B cell (primary cell): ENCODE data around the gene MAP7D1. TPM values are rescaled to one million over a fixed set of nuclear protein-coding genes. Genes with fewer than 3 reads are reported as not detected.
A peak's percentile ranks its signal among the peaks of the same experiment; 100 is the strongest.

Source experiments
- ATAC-seq: fragments of 200-7000 bp; cut with Tn5 transposase; one replicate; pipeline ENCODE4 v1.10.0; 2021; ENCODE audit warnings: low read depth, mild to moderate bottlenecking, moderate number of reproducible peaks, moderate library complexity
- CTCF ChIA-PET: fragments of 350-600 bp; sonication (Branson Sonifier 250); formaldehyde crosslinking; loops from one replicate; lab custom pipeline; 2021; ENCODE audit warnings: antibody characterized with exemption, inconsistent platforms; lab: Charles Lee
- POLR2A ChIA-PET: fragments of 350-600 bp; sonication (Branson Sonifier 250); formaldehyde crosslinking; loops from one replicate; lab custom pipeline; 2021; ENCODE audit warnings: antibody characterized with exemption; lab: Charles Lee
- DNase-seq: peaks from one replicate; pipeline ENCODE4 v3.0.0; 2013
- H2AFZ ChIP-seq: 2 replicates; pipeline ENCODE4 v1.6.1; 2012; ENCODE audit warnings: mild to moderate bottlenecking, low read depth, low read length; ENCODE audit not compliant: insufficient read depth, poor library complexity, severe bottlenecking
- H3K27ac ChIP-seq, 2 donors: 1 replicate in 1 of 2; 2 replicates in 1 of 2; pipeline ENCODE4 v1.5.1; 2012 to 2013; ENCODE audit warnings: low read length in 2 of 2, mild to moderate bottlenecking in 2 of 2, moderate library complexity in 1 of 2
- H3K27me3 ChIP-seq, 4 experiments: fragments of 200-600 bp in 1 of 4; sonication (generic) in 1 of 4; replicated peaks in 1 of 4; 1 replicate in 2 of 4; 2 replicates in 2 of 4; pipeline versions ENCODE4 v1.6.1 to v1.7.0; 2013 to 2016; ENCODE audit warnings: low read length in 3 of 4, mild to moderate bottlenecking in 2 of 4, mixed read lengths in 1 of 4, moderate library complexity in 1 of 4; ENCODE audit not compliant: insufficient read depth in 4 of 4, control insufficient read depth in 3 of 4; ENCODE audit errors: control extremely low read depth in 1 of 4
- H3K36me3 ChIP-seq, 2 experiments: replicated peaks in 1 of 2; 1 replicate in 1 of 2; 2 replicates in 1 of 2; pipeline versions ENCODE4 v1.6.1 to v1.7.1; 2013; ENCODE audit warnings: low read length in 1 of 2; ENCODE audit not compliant: insufficient read depth in 2 of 2, control insufficient read depth in 1 of 2; ENCODE audit errors: control extremely low read depth in 1 of 2, extremely low read depth in 1 of 2
- H3K4me1 ChIP-seq, 2 donors: fragments of 200-600 bp in 1 of 2; sonication (generic) in 1 of 2; 1 replicate in 1 of 2; 2 replicates in 1 of 2; pipeline versions ENCODE4 v1.5.1 to v1.6.1; 2013 to 2017; ENCODE audit warnings: low read length in 2 of 2; ENCODE audit not compliant: control insufficient read depth in 2 of 2, insufficient read depth in 2 of 2
- H3K4me2 ChIP-seq: replicated peaks from 2 replicates; pipeline ENCODE3; 2012; ENCODE audit warnings: mild to moderate bottlenecking, low read depth, low read length; ENCODE audit not compliant: poor library complexity, severe bottlenecking
- H3K4me3 ChIP-seq, 5 experiments: fragments of 200-600 bp in 1 of 5; sonication (generic) in 1 of 5; 1 replicate in 3 of 5; 2 replicates in 2 of 5; pipeline versions ENCODE4 v1.5.1 to v1.7.0; 2011 to 2016; ENCODE audit warnings: low read length in 4 of 5, mild to moderate bottlenecking in 4 of 5, low read depth in 2 of 5, control low read depth in 1 of 5, moderate library complexity in 1 of 5; ENCODE audit not compliant: insufficient read depth in 1 of 5; ENCODE audit errors: control extremely low read depth in 1 of 5, extremely low read depth in 1 of 5
- H3K79me2 ChIP-seq: fragments of 200-600 bp; sonication (generic); one replicate; pipeline ENCODE4 v1.6.0; 2016; ENCODE audit warnings: low read length; ENCODE audit not compliant: control insufficient read depth, insufficient read depth
- H3K9ac ChIP-seq: fragments of 200-600 bp; sonication (generic); 2 replicates; pipeline ENCODE4 v1.6.1; 2017; ENCODE audit warnings: mild to moderate bottlenecking, low read length, moderate library complexity
- H3K9me3 ChIP-seq, 3 donors: one replicate each; pipeline versions ENCODE4 v1.6.1 to v1.7.1; 2013; ENCODE audit warnings: low read length in 2 of 3; ENCODE audit not compliant: control insufficient read depth in 2 of 3, insufficient read depth in 1 of 3; ENCODE audit errors: control extremely low read depth in 1 of 3
- H4K20me1 ChIP-seq: 2 replicates; pipeline ENCODE4 v1.6.0; 2012; ENCODE audit warnings: mild to moderate bottlenecking, low read length; ENCODE audit not compliant: insufficient read depth, control insufficient read depth, poor library complexity, severe bottlenecking
- H3K27ac Mint-ChIP-seq: one replicate; pipeline ENCODE4 v1.8.0; 2021; ENCODE audit warnings: mixed read lengths
- H3K27me3 Mint-ChIP-seq: one replicate; pipeline ENCODE4 v1.8.0; 2021; ENCODE audit warnings: mixed read lengths
- H3K4me1 Mint-ChIP-seq: one replicate; pipeline ENCODE4 v1.8.0; 2021; ENCODE audit warnings: mixed read lengths
- H3K4me3 Mint-ChIP-seq: one replicate; pipeline ENCODE4 v1.8.0; 2021; ENCODE audit warnings: mixed read lengths
- H3K9me3 Mint-ChIP-seq: one replicate; pipeline ENCODE4 v1.8.0; 2022; ENCODE audit warnings: mixed read lengths; ENCODE audit not compliant: insufficient read depth
- EZH2 ChIP-seq: IDR thresholded peaks from 2 replicates; pipeline ENCODE4 v1.6.1; 2012; ENCODE audit warnings: borderline replicate concordance, low read depth, mild to moderate bottlenecking, moderate library complexity, low read length; ENCODE audit not compliant: insufficient read depth, poor library complexity, severe bottlenecking
- WGBS: methylation state at CpG from one replicate; pipeline ENCODE4 v1.1.5; 2013; ENCODE audit warnings: missing lambda C conversion rate; ENCODE audit not compliant: insufficient coverage; 5-methylcytosine and 5-hydroxymethylcytosine counted together
- intact Hi-C: fragments of 100-400 bp; cut with micrococcal nuclease; formaldehyde crosslinking; loops from one replicate; pipeline ENCODE4 v1.10.0; 2022
- polyA plus RNA-seq: library from polyadenylated mRNA; depleted of rRNA; stranded (reverse); fragments of >200 nt; gene quantifications from 2 replicates; pipeline ENCODE4 v1.2.3, GENCODE V29; 2012
- total RNA-seq, 2 donors: library from RNA; stranded (reverse); fragments of 120-200 nt in 1 of 2; gene quantifications; 1 replicate in 1 of 2; 2 replicates in 1 of 2; pipeline versions ENCODE4 v1.2.3 to v1.2.4, GENCODE V29; 2013 to 2022
- TF ChIP-seq, protein P1 (sequence below): fragments of 200-600 bp; IDR thresholded peaks from one replicate; pipeline ENCODE4 v1.8.0; 2022; ENCODE audit warnings: antibody characterized with exemption, mild to moderate bottlenecking

Gene MAP7D1
- total and polyA plus RNA-seq, 2 donors (not counting 1 experiment from before 2014, with no cell fraction given) = 44.2 to 65.2 TPM

DNA sequence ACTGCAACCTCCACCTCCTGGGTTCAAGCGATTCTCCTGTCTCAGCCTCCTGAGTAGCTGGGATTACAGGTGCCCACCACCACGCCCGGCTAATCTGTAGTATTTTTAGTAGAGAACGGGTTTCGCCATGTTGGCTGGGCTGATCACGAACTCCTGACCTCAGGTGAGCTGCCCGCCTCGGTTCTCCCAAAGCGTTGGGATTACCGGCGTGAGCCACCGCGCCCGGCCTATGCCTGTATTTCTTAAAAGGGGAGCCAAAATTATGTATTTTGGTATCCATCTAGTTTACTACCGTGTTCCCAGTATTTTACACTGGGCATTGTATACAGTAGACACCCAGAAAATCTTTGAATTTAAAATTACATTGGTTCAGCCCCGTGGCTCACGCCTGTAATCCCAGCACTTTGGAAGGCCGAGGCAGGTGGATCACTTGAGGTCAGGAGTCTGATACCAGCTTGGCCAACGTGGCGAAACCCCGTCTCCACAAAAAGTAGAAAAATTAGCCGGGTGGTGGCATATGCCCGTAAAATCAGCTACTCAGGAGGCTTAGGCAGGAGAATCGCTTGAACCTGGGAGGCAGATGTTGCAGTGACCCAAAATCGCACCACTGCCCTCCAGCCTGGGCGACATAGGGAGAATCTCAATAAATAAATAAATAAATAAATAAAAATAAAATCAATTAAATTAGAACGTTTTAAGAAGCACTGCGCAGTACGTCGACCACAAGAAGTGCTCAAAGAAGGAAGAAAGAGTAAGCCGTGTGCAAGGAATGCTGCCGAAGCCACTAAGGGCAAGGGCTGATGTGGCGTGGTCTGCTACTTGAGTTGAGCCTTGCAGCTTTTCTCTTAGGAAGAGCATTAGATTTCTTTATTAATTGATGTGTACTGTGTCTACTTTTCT is 66.8 kb downstream of the MAP7D1 start:
- Histone ChIP-seq H3K4me3 (peak overlapping the region; percentile 77 to 98 (median 91)), H2AFZ (peak overlapping the region; percentile 78), H3K36me3 (peaks cover 0 to 17% of the 10 kb centered on the region in 2 experiments), H3K27ac (peak overlapping the region; percentile 95 to 100), H3K27me3 (no peaks in the 10 kb centered on the region), H3K4me2 (peak overlapping the region; percentile 80), H3K4me1 (peaks cover 22 to 38% of the 10 kb centered on the region in 2 donors), H3K9me3 (no peaks in the 10 kb centered on the region), H3K79me2 (peaks cover 34% of the 10 kb centered on the region), H3K9ac (peak overlapping the region; percentile 100), H4K20me1 (peaks cover 7% of the 10 kb centered on the region)
- intact Hi-C loops = no loop called here
- Mint-ChIP-seq H3K27me3 (no peaks in the 10 kb centered on the region), H3K9me3 (no peaks in the 10 kb centered on the region), H3K27ac (peak overlapping the region; percentile 100), H3K4me3 (peak overlapping the region; percentile 98), H3K4me1 (peaks cover 32% of the 10 kb centered on the region)
- TF ChIP-seq EZH2 = no peak
- TF ChIP-seq, protein P1, sequence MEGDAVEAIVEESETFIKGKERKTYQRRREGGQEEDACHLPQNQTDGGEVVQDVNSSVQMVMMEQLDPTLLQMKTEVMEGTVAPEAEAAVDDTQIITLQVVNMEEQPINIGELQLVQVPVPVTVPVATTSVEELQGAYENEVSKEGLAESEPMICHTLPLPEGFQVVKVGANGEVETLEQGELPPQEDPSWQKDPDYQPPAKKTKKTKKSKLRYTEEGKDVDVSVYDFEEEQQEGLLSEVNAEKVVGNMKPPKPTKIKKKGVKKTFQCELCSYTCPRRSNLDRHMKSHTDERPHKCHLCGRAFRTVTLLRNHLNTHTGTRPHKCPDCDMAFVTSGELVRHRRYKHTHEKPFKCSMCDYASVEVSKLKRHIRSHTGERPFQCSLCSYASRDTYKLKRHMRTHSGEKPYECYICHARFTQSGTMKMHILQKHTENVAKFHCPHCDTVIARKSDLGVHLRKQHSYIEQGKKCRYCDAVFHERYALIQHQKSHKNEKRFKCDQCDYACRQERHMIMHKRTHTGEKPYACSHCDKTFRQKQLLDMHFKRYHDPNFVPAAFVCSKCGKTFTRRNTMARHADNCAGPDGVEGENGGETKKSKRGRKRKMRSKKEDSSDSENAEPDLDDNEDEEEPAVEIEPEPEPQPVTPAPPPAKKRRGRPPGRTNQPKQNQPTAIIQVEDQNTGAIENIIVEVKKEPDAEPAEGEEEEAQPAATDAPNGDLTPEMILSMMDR = no peak
- ChIA-PET POLR2A (interaction anchor here (0.5 to 3.3 kb wide), 9 partner anchors 18 to 1469 kb away, joined by 3 to 21 read pairs (median 5); partner anchors contain the start of genes CDCA8, MAP7D1 and TRAPPC3), CTCF (interaction anchor here (1.0 to 3.3 kb wide), 7 partner anchors 15 to 73 kb away, joined by 3 to 32 read pairs (median 13); partner anchors contain the start of gene TRAPPC3)
- 90% methylated on average over 19 of the region's 33 CpGs for WGBS
- DNase-seq (no peak), ATAC-seq (no peak)
